Karpas-422 (cell line): ENCODE results near the gene KIAA0825. TPM values are rescaled to one million over a fixed set of nuclear protein-coding genes. Genes with fewer than 3 reads are reported as not detected.

Experiments used
- DNase-seq: peaks from one replicate; pipeline ENCODE4 v3.0.0-alpha.2; 2015
- H2AFZ ChIP-seq: fragments of 200-600 bp; sonication (generic); 2 replicates; pipeline ENCODE4 v1.6.1; 2014; ENCODE audit warnings: antibody characterized with exemption, low read length, mixed read lengths
- H3K27ac ChIP-seq: fragments of 200-600 bp; sonication (generic); 2 replicates; pipeline ENCODE4 v1.5.1; 2014; ENCODE audit warnings: mild to moderate bottlenecking, low read length, moderate library complexity
- H3K27me3 ChIP-seq: fragments of 200-600 bp; sonication (generic); 2 replicates; pipeline ENCODE4 v1.6.1; 2014; ENCODE audit warnings: low read length, mixed read lengths
- H3K36me3 ChIP-seq: fragments of 200-600 bp; sonication (generic); 2 replicates; pipeline ENCODE4 v1.6.1; 2014; ENCODE audit warnings: low read length, mixed read lengths; ENCODE audit not compliant: insufficient read depth
- H3K4me1 ChIP-seq: fragments of 200-600 bp; sonication (generic); 2 replicates; pipeline ENCODE4 v1.6.1; 2014; ENCODE audit warnings: mild to moderate bottlenecking, low read length, mixed read lengths
- H3K4me2 ChIP-seq: fragments of 200-600 bp; sonication (generic); 2 replicates; pipeline ENCODE4 v1.6.1; 2014; ENCODE audit warnings: low read length, low read depth, mild to moderate bottlenecking; ENCODE audit not compliant: poor library complexity, severe bottlenecking
- H3K4me3 ChIP-seq: fragments of 200-600 bp; sonication (generic); 2 replicates; pipeline ENCODE4 v1.5.1; 2014; ENCODE audit warnings: mild to moderate bottlenecking, antibody characterized with exemption, low read length, mixed read lengths
- H3K79me2 ChIP-seq: fragments of 200-600 bp; sonication (generic); 2 replicates; pipeline ENCODE4 v1.6.1; 2014; ENCODE audit warnings: mild to moderate bottlenecking, low read length, mixed read lengths
- H3K9ac ChIP-seq: fragments of 200-600 bp; sonication (generic); 2 replicates; pipeline ENCODE4 v1.6.0; 2014; ENCODE audit warnings: low read length
- H3K9me2 ChIP-seq: fragments of 200-600 bp; sonication (generic), shearing (Covaris generic); replicated peaks from 2 replicates; pipeline ENCODE4 v1.6.0; 2014; ENCODE audit warnings: mild to moderate bottlenecking, low read length, moderate library complexity; ENCODE audit not compliant: insufficient read depth
- H3K9me3 ChIP-seq: fragments of 300-700, 200-600 bp; sonication (generic); 2 replicates; pipeline ENCODE4 v1.6.1; 2014; ENCODE audit warnings: low read length, mixed read lengths
- H4K20me1 ChIP-seq: fragments of 200-600 bp; sonication (generic); 2 replicates; pipeline ENCODE4 v1.6.1; 2014; ENCODE audit warnings: mild to moderate bottlenecking, antibody characterized with exemption, low read length, low read depth; ENCODE audit not compliant: insufficient read depth
- total RNA-seq: library from RNA; depleted of rRNA; stranded (reverse); fragments of >200 nt; shearing (Covaris generic); gene quantifications from 2 replicates; pipeline ENCODE4 v1.2.3, GENCODE V29; 2014; ENCODE audit warnings: low replicate concordance

Gene KIAA0825
- total RNA-seq, 1 experiment from 2014 or later, result 2.0 TPM

DNA sequence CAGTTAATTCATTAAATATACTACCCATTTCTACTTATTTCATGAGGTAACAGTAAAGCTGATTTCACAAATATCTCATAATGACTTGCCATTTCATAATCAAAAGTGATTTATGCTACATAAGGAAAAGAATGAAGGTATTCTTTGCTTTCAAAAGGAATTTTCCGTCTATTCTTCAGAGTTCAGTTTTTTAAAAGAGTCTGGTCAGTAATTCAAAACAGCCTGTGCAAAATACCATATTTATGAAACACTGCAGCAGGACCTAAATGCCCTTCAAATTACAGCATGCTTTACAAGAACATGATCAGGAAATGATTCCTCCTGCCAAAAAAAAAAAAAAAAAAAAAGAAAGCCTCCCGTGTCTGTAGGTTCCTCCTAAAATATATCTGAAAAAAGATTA lies 154.7 kb downstream of the KIAA0825 start:
- Histone ChIP-seq H3K4me3 (no peak overlapping the region), H3K9ac (no peak overlapping the region), H4K20me1 (no peaks in the 10 kb centered on the region)

DNA sequence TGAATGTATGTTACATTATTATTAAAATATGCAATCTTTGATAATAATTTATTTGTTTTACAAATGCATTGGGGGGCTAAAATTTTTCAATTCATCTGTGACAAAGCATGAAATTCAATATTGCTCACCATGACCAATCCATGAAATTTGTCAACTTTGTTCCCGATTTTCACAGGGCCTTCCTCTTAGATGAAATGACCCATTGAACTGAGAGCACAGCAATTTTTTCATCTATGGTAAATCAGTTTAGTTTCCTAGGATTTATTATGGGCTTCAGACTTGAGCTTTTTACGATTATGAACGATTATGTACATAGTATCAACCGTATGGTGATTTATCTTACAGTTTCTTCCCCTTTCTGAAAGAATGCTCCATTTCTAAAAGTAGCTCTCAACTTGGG lies 157.3 kb downstream of the KIAA0825 start:
- H3K9ac ChIP-seq, result no peak overlapping the region
- H3K36me3 ChIP-seq, result no peaks in the 10 kb centered on the region
- H2AFZ ChIP-seq, result no peak overlapping the region
- no peaks in the 10 kb centered on the region for H3K9me2 ChIP-seq
- H3K4me2 ChIP-seq, result no peak overlapping the region
- H3K9me3 ChIP-seq, result no peaks in the 10 kb centered on the region
- no peaks in the 10 kb centered on the region for H4K20me1 ChIP-seq
- H3K4me3 ChIP-seq, result no peak overlapping the region
- no peak overlapping the region for H3K27ac ChIP-seq
- no peaks in the 10 kb centered on the region for H3K4me1 ChIP-seq
- DNase-seq, result no peak
- H3K79me2 ChIP-seq, result no peaks in the 10 kb centered on the region
- no peaks in the 10 kb centered on the region for H3K27me3 ChIP-seq

More for the DNA sequence above, 154.7 kb downstream of the KIAA0825 start:
- H3K27ac ChIP-seq, result no peak overlapping the region
- H3K9me2 ChIP-seq, result no peaks in the 10 kb centered on the region
- no peaks in the 10 kb centered on the region for H3K36me3 ChIP-seq
- H3K4me2 ChIP-seq, result no peak overlapping the region
- H3K4me1 ChIP-seq, result no peaks in the 10 kb centered on the region
- DNase-seq, result no peak
- H3K79me2 ChIP-seq, result no peaks in the 10 kb centered on the region
- no peaks in the 10 kb centered on the region for H3K9me3 ChIP-seq
- no peaks in the 10 kb centered on the region for H3K27me3 ChIP-seq
- H2AFZ ChIP-seq, result no peak overlapping the region

DNA sequence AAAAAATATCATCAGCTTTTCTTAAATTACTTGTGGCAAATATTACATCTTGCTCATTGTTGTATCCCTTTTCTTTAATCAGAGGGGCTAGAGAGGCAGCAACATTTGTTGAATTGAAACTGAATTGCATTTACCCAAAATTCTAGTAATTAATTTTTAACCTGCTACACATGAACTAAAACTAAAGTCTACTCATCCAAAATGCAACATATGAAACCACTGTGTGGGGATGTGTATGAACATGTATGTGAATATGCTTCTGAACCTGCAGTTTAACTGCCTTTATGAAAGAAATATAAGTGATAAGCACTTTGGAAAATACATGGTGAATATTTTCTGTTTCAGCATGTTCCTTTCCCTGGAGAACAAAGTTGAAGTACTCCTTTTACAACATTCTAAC lies 158.5 kb downstream of the KIAA0825 start:
- no peaks in the 10 kb centered on the region for H3K79me2 ChIP-seq
- no peak overlapping the region for H2AFZ ChIP-seq
- H3K9ac ChIP-seq, result no peak overlapping the region
- H3K4me1 ChIP-seq, result no peaks in the 10 kb centered on the region
- no peaks in the 10 kb centered on the region for H3K36me3 ChIP-seq
- H3K9me3 ChIP-seq, result no peaks in the 10 kb centered on the region
- H3K9me2 ChIP-seq, result no peaks in the 10 kb centered on the region
- no peak for DNase-seq
- H3K27me3 ChIP-seq, result no peaks in the 10 kb centered on the region
- no peak overlapping the region for H3K27ac ChIP-seq
- H3K4me3 ChIP-seq, result no peak overlapping the region
- no peaks in the 10 kb centered on the region for H4K20me1 ChIP-seq
- H3K4me2 ChIP-seq, result no peak overlapping the region

DNA sequence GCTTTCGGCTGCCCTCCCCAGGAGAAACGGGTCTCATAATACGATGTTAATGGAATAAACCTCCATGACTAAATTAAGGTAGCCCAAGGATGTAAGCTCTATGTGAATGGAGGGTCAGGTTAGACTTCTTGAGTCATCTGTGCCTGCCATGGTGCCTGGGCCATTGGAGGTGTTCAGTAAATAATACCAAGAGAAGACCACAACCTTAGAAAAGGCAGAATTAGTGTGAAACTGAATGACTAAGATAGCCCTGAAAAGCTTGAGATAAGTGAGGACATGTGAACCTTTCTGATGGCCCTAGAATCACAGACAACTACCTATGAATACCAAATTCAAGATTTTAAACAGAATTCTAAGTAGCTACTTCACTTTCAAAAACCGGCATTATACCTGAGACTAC lies 160.6 kb downstream of the KIAA0825 start:
- DNase-seq, result no peak
- Histone ChIP-seq H3K27me3 (no peaks in the 10 kb centered on the region), H3K27ac (no peak overlapping the region), H3K4me1 (no peaks in the 10 kb centered on the region), H3K4me3 (no peak overlapping the region), H3K9me2 (no peaks in the 10 kb centered on the region), H3K9me3 (no peaks in the 10 kb centered on the region), H3K36me3 (no peaks in the 10 kb centered on the region), H3K79me2 (no peaks in the 10 kb centered on the region), H3K9ac (no peak overlapping the region), H3K4me2 (no peak overlapping the region), H4K20me1 (no peaks in the 10 kb centered on the region), H2AFZ (no peak overlapping the region)

DNA sequence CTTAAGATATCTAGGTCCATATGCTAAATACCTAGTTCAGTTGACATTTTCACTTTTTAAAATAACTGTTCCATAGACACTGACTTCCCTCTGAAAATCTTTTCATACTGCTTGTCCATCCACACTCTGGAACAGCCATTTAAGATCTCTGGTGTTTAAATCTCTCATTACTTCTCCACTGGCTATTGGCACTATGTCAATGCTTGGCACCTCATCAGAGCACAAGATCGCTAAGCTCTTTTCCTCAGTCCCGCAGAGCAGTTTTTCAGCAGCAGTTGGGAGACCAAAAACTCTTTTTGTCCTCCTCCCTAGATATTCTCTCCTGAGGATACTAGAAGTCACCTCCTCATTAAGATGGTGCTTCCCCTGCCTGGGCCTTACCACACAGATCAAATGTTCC lies 172.7 kb downstream of the KIAA0825 start:
- no peak overlapping the region for H3K4me2 ChIP-seq
- H3K27ac ChIP-seq, result no peak overlapping the region
- H3K27me3 ChIP-seq, result no peaks in the 10 kb centered on the region

DNA sequence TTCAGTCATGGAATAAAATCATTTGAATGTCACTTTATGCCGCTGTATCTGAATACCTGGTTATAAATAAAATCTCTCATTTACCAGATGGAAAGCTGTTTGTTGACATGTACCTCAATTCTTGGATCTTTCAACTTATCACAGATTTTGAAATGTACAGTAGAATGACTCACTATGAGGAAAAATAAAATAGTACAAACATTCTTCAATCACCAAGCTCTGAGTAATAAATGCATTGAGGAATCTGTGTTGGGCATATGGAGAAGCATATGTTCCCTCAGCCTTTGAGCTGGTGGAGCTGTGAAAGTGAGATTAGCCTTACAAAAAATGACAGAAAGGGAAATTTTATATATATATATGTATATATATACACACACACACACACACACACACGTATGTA lies 175.4 kb downstream of the KIAA0825 start:
- no peak overlapping the region for H3K27ac ChIP-seq
- no peaks in the 10 kb centered on the region for H3K27me3 ChIP-seq
- H3K9me2 ChIP-seq, result no peaks in the 10 kb centered on the region
- H3K36me3 ChIP-seq, result no peaks in the 10 kb centered on the region
- no peak overlapping the region for H3K9ac ChIP-seq
- H3K9me3 ChIP-seq, result no peaks in the 10 kb centered on the region
- H3K4me3 ChIP-seq, result no peak overlapping the region
- H2AFZ ChIP-seq, result no peak overlapping the region
- H4K20me1 ChIP-seq, result no peaks in the 10 kb centered on the region
- no peak overlapping the region for H3K4me2 ChIP-seq
- no peak for DNase-seq
- H3K4me1 ChIP-seq, result no peaks in the 10 kb centered on the region
- H3K79me2 ChIP-seq, result no peaks in the 10 kb centered on the region

More for the DNA sequence above, 172.7 kb downstream of the KIAA0825 start:
- no peaks in the 10 kb centered on the region for H3K9me3 ChIP-seq
- no peaks in the 10 kb centered on the region for H3K4me1 ChIP-seq
- H3K9me2 ChIP-seq, result no peaks in the 10 kb centered on the region
- no peak overlapping the region for H2AFZ ChIP-seq
- DNase-seq, result no peak
- no peak overlapping the region for H3K4me3 ChIP-seq
- no peaks in the 10 kb centered on the region for H3K36me3 ChIP-seq
- H4K20me1 ChIP-seq, result no peaks in the 10 kb centered on the region
- no peak overlapping the region for H3K9ac ChIP-seq
- H3K79me2 ChIP-seq, result no peaks in the 10 kb centered on the region

DNA sequence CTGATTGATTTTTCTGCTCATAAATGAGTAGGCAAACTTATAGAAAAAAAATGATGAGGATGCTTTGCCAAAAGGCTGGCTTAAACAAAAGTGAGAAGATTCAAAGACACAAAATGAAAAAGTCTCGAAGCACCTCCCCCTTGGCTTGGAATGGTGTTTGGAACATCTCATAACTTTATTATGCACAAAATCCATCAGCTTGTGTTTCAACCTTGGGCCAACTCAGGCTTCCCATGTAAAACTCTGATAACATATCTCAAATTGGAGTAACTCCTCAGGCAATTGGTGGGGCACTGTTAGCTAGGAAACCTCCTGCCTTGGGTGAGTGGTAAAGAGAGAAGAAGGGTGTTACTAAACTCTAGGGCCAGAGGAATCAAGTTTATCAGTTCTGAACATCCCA lies 176.3 kb downstream of the KIAA0825 start:
- Histone ChIP-seq H3K9me3 (no peaks in the 10 kb centered on the region), H3K4me3 (no peak overlapping the region), H3K36me3 (no peaks in the 10 kb centered on the region), H3K9ac (no peak overlapping the region), H3K9me2 (no peaks in the 10 kb centered on the region), H3K27me3 (no peaks in the 10 kb centered on the region), H3K79me2 (no peaks in the 10 kb centered on the region), H3K27ac (no peak overlapping the region), H3K4me2 (no peak overlapping the region), H4K20me1 (no peaks in the 10 kb centered on the region), H3K4me1 (no peaks in the 10 kb centered on the region), H2AFZ (no peak overlapping the region)
- no peak for DNase-seq

DNA sequence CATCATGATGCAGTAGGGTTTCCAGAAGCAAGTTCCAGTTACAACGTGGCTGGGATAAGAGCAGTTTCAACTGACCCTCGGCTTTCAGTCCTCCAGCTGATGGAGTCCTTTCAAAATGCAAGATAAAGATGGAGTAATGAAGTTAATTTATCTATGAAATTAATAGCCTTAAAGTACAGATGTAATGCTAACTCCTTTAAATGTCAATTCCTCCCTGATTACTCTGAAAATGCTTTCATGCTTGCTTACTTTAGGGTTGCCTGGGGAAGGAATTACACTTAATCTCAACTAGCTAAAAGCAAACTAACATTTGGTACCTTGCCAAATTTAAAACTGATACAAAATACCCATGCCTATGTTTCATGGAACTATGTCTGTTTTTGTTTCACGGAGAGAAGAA lies 178.4 kb downstream of the KIAA0825 start:
- H3K79me2 ChIP-seq, result no peaks in the 10 kb centered on the region
- no peak overlapping the region for H3K9ac ChIP-seq
- H3K4me1 ChIP-seq, result no peaks in the 10 kb centered on the region
- H3K27me3 ChIP-seq, result no peaks in the 10 kb centered on the region
- H3K4me3 ChIP-seq, result no peak overlapping the region
- no peaks in the 10 kb centered on the region for H3K36me3 ChIP-seq
- H3K9me2 ChIP-seq, result no peaks in the 10 kb centered on the region
- H2AFZ ChIP-seq, result no peak overlapping the region
- H3K27ac ChIP-seq, result no peak overlapping the region
- H3K9me3 ChIP-seq, result no peaks in the 10 kb centered on the region
- H4K20me1 ChIP-seq, result no peaks in the 10 kb centered on the region
- no peak overlapping the region for H3K4me2 ChIP-seq
- no peak for DNase-seq
